ENCODE results near the gene CRYGN.

Gene CRYGN

GRCh38 chr7:151436446-151437158 is 3.3 kb downstream of the CRYGN start:
- Mint-ChIP-seq H3K36me3 (no peaks in the 10 kb centered on the region), H3K4me1 (peaks cover 27% of the 10 kb centered on the region), H3K27ac (no peak overlapping the region), H3K27me3 (no peaks in the 10 kb centered on the region), H3K4me3 (no peak overlapping the region), H3K9me3 (no peaks in the 10 kb centered on the region)

GRCh38 chr7:151435971-151436370 is 4.0 kb downstream of the CRYGN start:
- Mint-ChIP-seq H3K4me3 (no peak overlapping the region), H3K27me3 (no peaks in the 10 kb centered on the region), H3K4me1 (peaks cover 26% of the 10 kb centered on the region), H3K9me3 (no peaks in the 10 kb centered on the region), H3K27ac (no peak overlapping the region), H3K36me3 (no peaks in the 10 kb centered on the region)

- Mint-ChIP-seq H3K27me3 (no peaks in the 10 kb centered on the region), H3K9me3 (no peaks in the 10 kb centered on the region), H3K36me3 (no peaks in the 10 kb centered on the region), H3K4me1 (peaks cover 25% of the 10 kb centered on the region), H3K27ac (no peak overlapping the region), H3K4me3 (no peak overlapping the region)
These were observed 4.6 kb downstream of the CRYGN start for GRCh38 chr7:151435103-151435916.

GRCh38 chr7:151434549-151434948 is 5.4 kb downstream of the CRYGN start:
- Mint-ChIP-seq H3K27ac (no peak overlapping the region), H3K4me1 (peaks cover 31% of the 10 kb centered on the region), H3K36me3 (no peaks in the 10 kb centered on the region), H3K27me3 (no peaks in the 10 kb centered on the region), H3K4me3 (no peak overlapping the region), H3K9me3 (no peaks in the 10 kb centered on the region)

GRCh38 chr7:151433721-151434400 is 6.1 kb downstream of the CRYGN start:
- Mint-ChIP-seq H3K27ac (no peak overlapping the region), H3K9me3 (no peaks in the 10 kb centered on the region), H3K4me3 (no peak overlapping the region), H3K4me1 (peaks cover 38% of the 10 kb centered on the region), H3K36me3 (no peaks in the 10 kb centered on the region), H3K27me3 (no peaks in the 10 kb centered on the region)

GRCh38 chr7:151432658-151433521 is 7.1 kb downstream of the CRYGN start:
- Mint-ChIP-seq H3K36me3 (no peaks in the 10 kb centered on the region), H3K27ac (peak overlapping the region; percentile 79), H3K27me3 (no peaks in the 10 kb centered on the region)

GRCh38 chr7:151431768-151432311 is 8.1 kb downstream of the CRYGN start:
- Mint-ChIP-seq H3K27ac (peak overlapping the region; percentile 35), H3K9me3 (no peaks in the 10 kb centered on the region), H3K4me3 (no peak overlapping the region), H3K36me3 (no peaks in the 10 kb centered on the region), H3K27me3 (no peaks in the 10 kb centered on the region), H3K4me1 (peaks cover 55% of the 10 kb centered on the region)

More at GRCh38 chr7:151432658-151433521, 7.1 kb downstream of the CRYGN start:
- H3K4me3 Mint-ChIP-seq = peak overlapping the region; percentile 42
- no peaks in the 10 kb centered on the region for H3K9me3 Mint-ChIP-seq
- peaks cover 48% of the 10 kb centered on the region for H3K4me1 Mint-ChIP-seq

GRCh38 chr7:151431281-151431767 is 8.6 kb downstream of the CRYGN start:
- Mint-ChIP-seq H3K4me3 (no peak overlapping the region), H3K27me3 (no peaks in the 10 kb centered on the region), H3K4me1 (peaks cover 58% of the 10 kb centered on the region), H3K36me3 (no peaks in the 10 kb centered on the region), H3K9me3 (no peaks in the 10 kb centered on the region), H3K27ac (peak overlapping the region; percentile 35)

- peaks cover 58% of the 10 kb centered on the region for H3K4me1 Mint-ChIP-seq
- H3K36me3 Mint-ChIP-seq = no peaks in the 10 kb centered on the region
- no peak overlapping the region for H3K27ac Mint-ChIP-seq
- no peak overlapping the region for H3K4me3 Mint-ChIP-seq
- no peaks in the 10 kb centered on the region for H3K27me3 Mint-ChIP-seq
- H3K9me3 Mint-ChIP-seq = no peaks in the 10 kb centered on the region
These were observed 9.3 kb downstream of the CRYGN start for GRCh38 chr7:151430391-151431205.

- H3K9me3 Mint-ChIP-seq = no peaks in the 10 kb centered on the region
- H3K4me3 Mint-ChIP-seq = peak overlapping the region; percentile 63
- no peaks in the 10 kb centered on the region for H3K36me3 Mint-ChIP-seq
- peak overlapping the region; percentile 84 for H3K27ac Mint-ChIP-seq
- H3K4me1 Mint-ChIP-seq = peaks cover 58% of the 10 kb centered on the region
- H3K27me3 Mint-ChIP-seq = no peaks in the 10 kb centered on the region
These were observed 10.2 kb downstream of the CRYGN start for GRCh38 chr7:151429560-151430331.

GRCh38 chr7:151429237-151429559 is 10.7 kb downstream of the CRYGN start:
- no peaks in the 10 kb centered on the region for H3K27me3 Mint-ChIP-seq
- peaks cover 58% of the 10 kb centered on the region for H3K4me1 Mint-ChIP-seq
- no peaks in the 10 kb centered on the region for H3K36me3 Mint-ChIP-seq
- peak overlapping the region; percentile 63 for H3K4me3 Mint-ChIP-seq
- peak overlapping the region; percentile 84 for H3K27ac Mint-ChIP-seq
- H3K9me3 Mint-ChIP-seq = no peaks in the 10 kb centered on the region

- Mint-ChIP-seq H3K36me3 (no peaks in the 10 kb centered on the region), H3K27me3 (no peaks in the 10 kb centered on the region), H3K27ac (peak overlapping the region; percentile 65), H3K4me1 (peaks cover 58% of the 10 kb centered on the region), H3K4me3 (no peak overlapping the region), H3K9me3 (no peaks in the 10 kb centered on the region)
These were observed 11.3 kb downstream of the CRYGN start for GRCh38 chr7:151428378-151429236.

All from activated naive CD4-positive, alpha-beta T cell treated with anti-CD3 and anti-CD28 coated beads, Interleukin-2, amount 50 U/mL, for 24 hours (primary cell).